Suprapubic skin (tissue), 4 donors: ENCODE data around the gene PAPLN. TPM values are rescaled to one million over a fixed set of nuclear protein-coding genes. Genes with fewer than 3 reads are reported as not detected.

Experiments
- DNase-seq, 2 donors: peaks; one replicate each; pipeline ENCODE4 v3.0.0-alpha.2; 2019; ENCODE audit warnings: low spot score in 2 of 2
- H3K27ac ChIP-seq: fragments of 200-600 bp; sonication (generic); one replicate; pipeline ENCODE4 v1.5.1; 2019
- H3K27me3 ChIP-seq: fragments of 200-600 bp; sonication (generic); one replicate; pipeline ENCODE4 v1.5.1; 2019
- H3K36me3 ChIP-seq: fragments of 200-600 bp; sonication (generic); one replicate; pipeline ENCODE4 v1.5.1; 2019
- H3K4me1 ChIP-seq: fragments of 200-600 bp; sonication (generic); one replicate; pipeline ENCODE4 v1.5.1; 2019
- H3K4me3 ChIP-seq: fragments of 200-600 bp; sonication (generic); one replicate; pipeline ENCODE4 v1.5.1; 2019; ENCODE audit warnings: mild to moderate bottlenecking
- H3K9me3 ChIP-seq: fragments of 200-600 bp; sonication (generic); one replicate; pipeline ENCODE4 v1.5.1; 2019
- CTCF ChIP-seq, 2 donors: fragments of 200-600 bp in 1 of 2; fragments of 450-650 bp in 1 of 2; sonication (generic) in 1 of 2; IDR thresholded peaks; one replicate each; pipeline ENCODE4 v1.5.1; 2016 to 2019; ENCODE audit warnings: antibody characterized with exemption in 2 of 2, mild to moderate bottlenecking in 1 of 2, moderate library complexity in 1 of 2
- EP300 ChIP-seq: sonication (generic); formaldehyde crosslinking; IDR thresholded peaks from one replicate; pipeline ENCODE4 v1.6.1; 2017; ENCODE audit warnings: antibody characterized with exemption
- POLR2A ChIP-seq, 2 donors: fragments of 450-650 bp; IDR thresholded peaks; one replicate each; pipeline ENCODE4 v1.6.1; 2017; ENCODE audit warnings: antibody characterized with exemption in 2 of 2, mild to moderate bottlenecking in 2 of 2, moderate library complexity in 2 of 2
- POLR2AphosphoS5 ChIP-seq, 3 donors: sonication (generic); formaldehyde crosslinking; IDR thresholded peaks; one replicate each; pipeline ENCODE4 v1.6.1; 2017; ENCODE audit warnings: antibody characterized with exemption in 3 of 3
- WGBS: methylation state at CpG from one replicate; pipeline ENCODE4 v1.1.5; 2018; 5-methylcytosine and 5-hydroxymethylcytosine counted together
- total RNA-seq, 4 donors: library from RNA; depleted of rRNA; stranded (reverse); fragments of >200 nt; gene quantifications; one replicate each; pipeline ENCODE4 v1.1.0, GENCODE V29; 2016

Gene PAPLN
- total RNA-seq, 4 donors from 2014 or later, result 15.9 to 44.9 (median 23.5) TPM

DNA sequence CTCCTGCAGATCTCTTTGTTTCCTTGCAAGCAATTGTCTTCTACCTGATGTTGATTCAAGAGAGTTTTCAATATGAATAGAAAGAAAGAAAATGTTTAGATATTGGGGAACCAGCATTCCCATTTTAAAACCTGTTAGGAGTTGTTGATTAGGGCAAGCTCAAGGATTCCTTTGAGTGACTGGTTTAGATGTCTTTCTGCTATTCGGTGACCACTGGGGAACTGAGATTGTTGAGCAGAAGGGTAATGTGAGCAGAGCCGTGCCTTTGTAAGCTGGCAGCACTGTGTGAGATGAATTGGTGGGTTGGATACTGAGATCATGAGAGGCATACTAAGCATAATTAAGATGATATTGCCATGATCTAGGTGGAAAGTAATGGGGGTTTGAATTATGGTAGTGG lies 39.1 kb upstream of the PAPLN start:
- DNase-seq, result no peak
- Histone ChIP-seq H3K9me3 (no peaks in the 10 kb centered on the region), H3K27ac (no peak overlapping the region), H3K27me3 (no peaks in the 10 kb centered on the region), H3K4me1 (no peaks in the 10 kb centered on the region), H3K36me3 (peaks cover 82% of the 10 kb centered on the region), H3K4me3 (no peak overlapping the region)
- WGBS, result 85% methylated on average over 2 of the region's 2 CpGs
- TF ChIP-seq EP300, result no peak
- no peak for TF ChIP-seq POLR2AphosphoS5 (IDR thresholded peaks at IDR 0.05)
- no peak for TF ChIP-seq POLR2A (IDR thresholded peaks at IDR 0.05)

GRCh38 chr14:73203527-73203926 lies 33.8 kb upstream of the PAPLN start:
- Histone ChIP-seq H3K4me1 (no peaks in the 10 kb centered on the region), H3K36me3 (peaks cover 69% of the 10 kb centered on the region), H3K27ac (no peak overlapping the region), H3K9me3 (no peaks in the 10 kb centered on the region), H3K4me3 (no peak overlapping the region), H3K27me3 (no peaks in the 10 kb centered on the region)
- no peak for DNase-seq
- 90% methylated on average over 2 of the region's 2 CpGs for WGBS
- no peak for TF ChIP-seq CTCF (IDR thresholded peaks at IDR 0.05)
- no peak for TF ChIP-seq POLR2A (IDR thresholded peaks at IDR 0.05)
- no peak for TF ChIP-seq POLR2AphosphoS5 (IDR thresholded peaks at IDR 0.05)
- no peak for TF ChIP-seq EP300

GRCh38 chr14:73207615-73208014 lies 29.7 kb upstream of the PAPLN start:
- Histone ChIP-seq H3K27ac (no peak overlapping the region), H3K27me3 (no peaks in the 10 kb centered on the region), H3K4me3 (no peak overlapping the region), H3K9me3 (no peaks in the 10 kb centered on the region), H3K4me1 (no peaks in the 10 kb centered on the region), H3K36me3 (peaks cover 71% of the 10 kb centered on the region)
- 100% methylated on average over 1 of the region's 2 CpGs for WGBS
- no peak for TF ChIP-seq POLR2AphosphoS5 (IDR thresholded peaks at IDR 0.05)
- no peak for TF ChIP-seq EP300
- TF ChIP-seq CTCF (IDR thresholded peaks at IDR 0.05), result no peak
- no peak for TF ChIP-seq POLR2A (IDR thresholded peaks at IDR 0.05)
- no peak for DNase-seq

- H3K4me3 ChIP-seq, result no peak overlapping the region
- no peaks in the 10 kb centered on the region for H3K4me1 ChIP-seq
- no peaks in the 10 kb centered on the region for H3K9me3 ChIP-seq
- DNase-seq, result no peak
- no peak for TF ChIP-seq CTCF (IDR thresholded peaks at IDR 0.05)
- TF ChIP-seq EP300, result no peak
- no peak for TF ChIP-seq POLR2AphosphoS5 (IDR thresholded peaks at IDR 0.05)
- no peak for TF ChIP-seq POLR2A (IDR thresholded peaks at IDR 0.05)
- no peaks in the 10 kb centered on the region for H3K27me3 ChIP-seq
- WGBS, result 100% methylated on average over 3 of the region's 3 CpGs
- no peak overlapping the region for H3K27ac ChIP-seq
- H3K36me3 ChIP-seq, result peaks cover 71% of the 10 kb centered on the region
These were observed 28.9 kb upstream of the PAPLN start for GRCh38 chr14:73208390-73208789.

DNA sequence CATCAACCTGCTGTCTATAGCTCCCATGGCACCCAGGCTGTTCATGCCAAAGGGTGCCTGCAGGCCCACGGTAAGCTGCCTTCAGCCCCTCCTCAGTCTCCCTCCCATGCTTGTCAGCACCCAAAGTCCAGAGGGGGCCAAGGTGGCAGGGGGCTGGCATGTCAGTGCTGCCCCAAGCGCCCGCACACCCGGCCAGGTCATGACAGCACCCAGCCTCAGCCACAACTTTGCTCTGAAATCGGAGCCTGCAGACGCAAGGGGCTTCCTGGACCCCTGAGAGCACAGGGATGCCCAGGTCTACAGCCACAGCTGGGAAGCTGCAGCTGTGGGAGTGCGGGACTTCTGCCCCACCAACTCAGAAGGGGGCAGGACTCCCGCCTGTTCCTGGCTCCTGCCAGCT lies 28.5 kb upstream of the PAPLN start:
- 97% methylated on average over 7 of the region's 8 CpGs for WGBS
- TF ChIP-seq CTCF (IDR thresholded peaks at IDR 0.05) (no peak), POLR2A (IDR thresholded peaks at IDR 0.05) (no peak), POLR2AphosphoS5 (IDR thresholded peaks at IDR 0.05) (no peak), EP300 (no peak)
- DNase-seq, result no peak
- Histone ChIP-seq H3K27ac (no peak overlapping the region), H3K36me3 (peaks cover 72% of the 10 kb centered on the region), H3K4me3 (no peak overlapping the region), H3K27me3 (no peaks in the 10 kb centered on the region), H3K9me3 (no peaks in the 10 kb centered on the region), H3K4me1 (no peaks in the 10 kb centered on the region)

DNA sequence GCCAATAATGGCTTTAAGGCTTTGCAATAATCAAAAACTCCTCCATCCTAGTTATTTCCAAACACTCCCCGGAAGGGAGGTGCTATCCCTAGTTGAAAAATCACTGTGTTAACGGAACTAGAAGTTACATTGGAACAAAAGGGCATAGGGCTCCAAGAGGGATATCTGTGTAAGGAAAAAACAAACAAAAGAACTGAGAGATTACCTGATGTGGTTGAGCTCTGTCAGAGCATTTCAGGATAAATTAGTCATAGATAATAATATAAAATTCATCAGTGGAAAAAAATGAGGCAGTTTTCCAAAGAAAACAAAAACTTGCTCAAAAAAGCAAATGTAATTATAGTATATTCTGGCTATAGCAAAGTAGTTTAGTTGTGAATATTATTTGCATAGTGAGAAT lies 27.4 kb upstream of the PAPLN start:
- Histone ChIP-seq H3K4me3 (no peak overlapping the region), H3K36me3 (peaks cover 78% of the 10 kb centered on the region), H3K4me1 (no peaks in the 10 kb centered on the region), H3K9me3 (no peaks in the 10 kb centered on the region), H3K27ac (no peak overlapping the region), H3K27me3 (no peaks in the 10 kb centered on the region)
- WGBS, result 87% methylated on average over 2 of the region's 2 CpGs
- no peak for DNase-seq
- no peak for TF ChIP-seq CTCF (IDR thresholded peaks at IDR 0.05)
- TF ChIP-seq EP300, result no peak
- no peak for TF ChIP-seq POLR2A (IDR thresholded peaks at IDR 0.05)
- no peak for TF ChIP-seq POLR2AphosphoS5 (IDR thresholded peaks at IDR 0.05)
